HG03442 (cell line): ENCODE measurements around the gene ERGIC1.

Experiments used
- ATAC-seq: cut with Tn5 transposase; IDR thresholded peaks from one replicate; pipeline ENCODE4 v1.9.1; 2021; ENCODE audit warnings: mild to moderate bottlenecking, moderate library complexity; ENCODE audit not compliant: unreplicated experiment

ERGIC1 gene

DNA sequence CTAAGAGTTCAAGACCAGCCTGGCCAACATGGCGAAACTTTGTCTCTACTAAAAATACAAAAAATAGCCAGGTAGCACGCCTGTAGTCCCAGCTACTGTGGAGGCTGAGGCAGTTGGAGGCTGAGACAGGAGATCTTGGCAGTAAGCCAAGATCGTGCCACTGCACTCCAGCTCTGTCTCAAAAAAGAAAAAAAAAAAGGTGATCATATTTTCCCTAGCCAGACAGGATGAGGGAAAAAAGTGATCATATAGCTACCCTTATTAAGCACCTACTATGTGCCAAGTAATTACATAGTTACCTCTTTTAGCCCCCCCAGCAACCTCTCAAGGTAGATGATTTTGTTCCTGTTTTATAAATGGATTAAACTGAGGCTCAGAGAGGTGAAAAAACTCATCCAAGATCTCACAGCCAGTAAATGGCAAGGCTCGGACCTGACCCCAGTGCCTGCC is 107.0 kb downstream of the ERGIC1 start:
- ATAC-seq = no peak

- no peak for ATAC-seq
These were observed 108.5 kb downstream of the ERGIC1 start for GRCh38 chr5:172942556-172942955.

- no peak for ATAC-seq
These were observed 109.3 kb downstream of the ERGIC1 start for GRCh38 chr5:172943283-172943841.

GRCh38 chr5:172943906-172944305 is 109.9 kb downstream of the ERGIC1 start:
- ATAC-seq = no peak

- no peak for ATAC-seq
These were observed 110.7 kb downstream of the ERGIC1 start for GRCh38 chr5:172944741-172945140.

DNA sequence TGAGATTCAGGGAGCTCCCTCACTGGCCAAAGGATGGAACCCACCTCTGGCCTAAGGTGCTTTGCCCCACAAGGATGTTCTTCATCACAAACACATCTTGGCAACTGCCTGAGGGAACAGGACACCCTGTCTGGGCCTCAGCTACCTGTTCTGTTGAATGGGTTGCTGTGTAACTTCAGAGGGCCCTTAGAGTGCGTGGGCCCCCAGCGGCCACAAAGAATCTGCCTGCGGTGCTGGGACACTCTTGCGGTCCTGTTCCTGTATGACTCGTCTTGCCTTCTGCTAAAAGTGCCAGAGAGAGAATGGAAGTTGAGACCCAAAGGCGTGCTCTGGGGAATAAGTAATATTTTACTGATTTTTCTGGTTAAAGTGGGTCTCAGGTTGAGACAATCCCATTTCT is 111.1 kb downstream of the ERGIC1 start:
- ATAC-seq = no peak

DNA sequence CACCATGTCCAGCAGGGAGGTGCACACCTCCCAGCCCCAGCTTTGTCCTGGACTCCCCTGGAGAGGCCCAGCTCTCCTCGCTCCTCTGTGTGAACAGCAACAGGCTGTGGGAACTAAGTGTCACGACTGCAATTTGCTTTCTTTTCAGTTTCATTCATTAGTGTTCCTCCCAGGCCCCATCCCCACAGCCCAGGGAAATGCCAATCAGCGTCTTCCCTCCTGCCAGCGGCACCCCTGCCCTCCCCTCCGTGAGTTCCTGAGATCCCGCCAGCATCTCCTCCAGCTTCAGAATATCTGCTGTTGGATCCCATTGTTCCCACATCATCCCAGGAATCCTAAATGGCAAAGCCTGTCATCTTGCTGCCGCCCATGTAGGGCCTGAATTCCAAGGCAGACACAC is 112.1 kb downstream of the ERGIC1 start:
- ATAC-seq = no peak

GRCh38 chr5:172949426-172949825 is 115.4 kb downstream of the ERGIC1 start:
- no peak for ATAC-seq

GRCh38 chr5:172950176-172950965 is 116.3 kb downstream of the ERGIC1 start:
- no peak for ATAC-seq

DNA sequence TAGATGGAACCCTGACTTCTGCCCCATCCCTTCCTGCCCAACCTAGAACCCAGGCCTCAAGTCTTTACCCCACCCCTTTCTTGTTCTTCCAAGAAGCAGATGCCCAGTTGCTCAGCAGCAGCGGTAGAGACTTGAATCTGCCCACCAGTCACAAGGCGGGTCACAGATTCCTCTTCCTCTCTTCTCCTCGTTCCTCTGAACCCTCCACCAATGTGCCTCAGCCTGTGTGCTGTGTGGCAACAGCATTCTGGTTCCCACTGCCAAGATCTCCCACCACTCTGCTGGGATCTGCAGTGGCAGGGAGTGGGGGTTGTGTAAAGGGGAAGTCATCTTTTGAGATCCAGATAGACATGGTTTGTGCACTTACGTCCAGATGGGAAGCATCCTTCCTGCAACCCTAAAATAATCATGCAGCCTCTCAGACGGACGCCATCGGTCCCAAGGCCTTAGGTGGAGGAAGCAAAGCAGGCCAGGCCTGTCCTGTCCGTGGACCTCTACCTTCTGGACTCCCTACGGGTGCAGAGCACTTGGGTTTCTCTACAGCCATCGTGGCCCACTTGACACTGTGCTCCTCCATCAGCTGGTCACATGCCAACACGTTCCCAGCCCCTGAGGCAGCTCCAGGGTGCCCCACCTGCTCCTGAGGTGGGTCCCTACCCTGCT is 117.5 kb downstream of the ERGIC1 start:
- no peak for ATAC-seq

DNA sequence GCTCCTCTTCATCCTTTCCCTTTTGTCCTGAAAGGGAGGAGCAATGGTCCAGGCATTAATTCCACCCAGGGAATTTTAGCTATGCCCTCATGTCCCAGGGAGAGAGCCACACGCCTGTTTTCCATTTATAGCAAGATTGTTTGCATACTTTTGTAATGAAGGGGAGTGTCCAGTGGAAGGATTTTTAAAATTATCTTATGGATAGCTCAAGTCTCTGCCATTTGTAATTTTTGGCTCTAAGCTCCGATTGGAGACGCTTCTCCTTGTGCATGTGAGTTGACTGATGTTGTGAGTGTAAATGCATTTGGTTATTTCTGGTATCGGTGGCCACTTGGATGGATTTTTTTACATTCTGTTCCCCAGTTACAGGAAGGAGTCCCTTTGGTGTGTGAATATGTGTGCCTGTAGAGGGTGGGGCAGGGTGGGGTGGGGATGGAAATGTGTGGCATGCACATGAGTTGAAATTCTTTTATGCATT is 118.0 kb downstream of the ERGIC1 start:
- ATAC-seq = no peak

GRCh38 chr5:172953776-172954675 is 120.0 kb downstream of the ERGIC1 start:
- no peak for ATAC-seq

DNA sequence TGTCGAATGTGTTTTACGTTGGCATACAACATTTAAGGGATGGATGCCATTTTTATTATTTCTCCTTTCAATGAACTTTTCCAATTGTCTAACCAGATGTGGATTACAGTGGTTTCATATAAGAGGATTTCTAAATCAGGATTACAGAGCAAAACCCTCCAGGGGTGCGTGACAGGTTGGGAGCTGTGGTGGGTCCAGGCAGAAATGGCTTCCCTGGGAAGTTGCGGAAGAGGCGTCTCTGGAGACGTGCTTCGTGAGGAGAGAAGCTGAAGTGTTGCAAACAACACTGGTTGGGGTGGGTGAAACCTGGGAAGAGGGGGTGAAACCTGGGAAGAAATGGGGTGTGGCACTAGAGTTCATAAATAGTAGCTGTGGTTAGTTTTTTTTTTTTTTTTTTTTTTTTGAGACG is 120.7 kb downstream of the ERGIC1 start:
- no peak for ATAC-seq

DNA sequence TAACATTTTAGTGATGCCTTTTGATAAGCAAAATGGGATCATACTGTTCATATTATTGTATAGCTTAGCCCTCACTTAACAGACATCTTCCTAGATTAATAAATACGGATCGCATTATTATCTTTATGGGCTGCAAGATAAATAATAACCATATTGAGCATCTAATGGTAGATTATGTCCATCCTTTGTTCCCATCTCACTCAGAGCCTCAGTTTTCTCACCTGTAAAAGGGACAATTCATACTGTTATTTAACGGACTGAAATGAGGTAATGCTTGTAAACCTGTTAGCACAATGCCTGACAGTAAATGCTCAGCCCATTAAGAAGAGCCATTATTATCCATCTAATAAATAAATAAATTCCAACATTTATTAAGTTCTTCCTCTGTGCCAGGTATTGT is 122.2 kb downstream of the ERGIC1 start:
- ATAC-seq = no peak

- no peak for ATAC-seq
These were observed 122.9 kb downstream of the ERGIC1 start for GRCh38 chr5:172956936-172957335.

DNA sequence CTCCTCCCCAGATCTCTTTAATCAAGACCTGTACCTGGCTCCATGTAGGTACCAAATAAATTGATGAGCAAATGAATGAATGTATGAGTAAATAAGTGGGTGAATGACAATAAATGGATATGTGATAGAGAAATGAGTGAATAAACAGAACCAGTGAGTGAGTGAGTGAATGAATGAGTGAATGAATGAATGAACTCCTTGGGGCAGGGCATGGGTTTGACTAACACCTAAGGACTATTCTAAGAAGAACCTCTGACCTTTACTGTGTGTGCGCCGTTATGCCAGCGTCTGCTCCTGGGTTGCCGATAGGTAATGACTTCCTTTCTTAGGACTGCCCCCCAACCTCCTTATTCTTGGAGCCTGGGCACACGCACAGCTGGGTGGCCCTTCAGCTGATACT is 123.4 kb downstream of the ERGIC1 start:
- no peak for ATAC-seq

GRCh38 chr5:172958331-172959046 is 124.4 kb downstream of the ERGIC1 start:
- peak; percentile 49 for ATAC-seq

GRCh38 chr5:172959824-172960799 is 126.1 kb downstream of the ERGIC1 start:
- no peak for ATAC-seq

DNA sequence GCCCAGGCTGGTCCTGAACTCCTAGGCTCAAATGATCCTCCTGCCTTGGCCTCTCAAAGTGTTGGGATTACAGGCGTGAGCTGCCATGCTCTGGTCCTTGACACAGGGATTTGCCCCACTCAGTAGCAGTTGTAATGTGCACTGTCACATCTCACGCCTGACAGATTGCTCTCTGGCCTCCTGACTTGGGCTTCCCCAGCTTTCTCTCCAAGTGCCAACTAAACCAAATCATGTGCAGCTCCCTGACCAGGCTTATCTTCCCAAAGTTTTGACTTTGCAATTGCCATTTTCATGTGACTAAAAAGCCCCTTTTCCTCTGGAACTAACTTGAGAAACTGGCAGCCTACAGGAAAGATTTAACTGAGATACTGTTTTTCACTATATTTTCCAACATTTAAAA is 135.9 kb downstream of the ERGIC1 start:
- ATAC-seq = no peak
